Body of pancreas (tissue), 4 donors: Measurements from ENCODE around the gene EEF1G. TPM values are rescaled to one million over a fixed set of nuclear protein-coding genes. Genes with fewer than 3 reads are reported as not detected.
"Not testable (repeated sequence)": the region's sequence is repeated elsewhere in the genome, so short reads cannot be mapped to it uniquely, and the experiment has no call there.

ENCODE experiments used
- ATAC-seq: fragments of 150-250 bp; one replicate; pipeline ENCODE4 v1.9.1; 2016
- DNase-seq, 4 donors: peaks; one replicate each; pipeline ENCODE4 v3.0.0-alpha.2; 2019
- H3K27ac ChIP-seq, 4 donors: fragments of 200-600 bp; sonication (generic); 1 replicate in 3 of 4; 2 replicates in 1 of 4; pipeline versions ENCODE4 v1.5.1 to v1.6.1; 2016 to 2019; ENCODE audit warnings: mild to moderate bottlenecking in 1 of 4, mixed read lengths in 1 of 4, moderate library complexity in 1 of 4
- H3K27me3 ChIP-seq, 2 donors: fragments of 200-600 bp; sonication (generic); one replicate each; pipeline ENCODE4 v1.6.0; 2016; ENCODE audit warnings: mild to moderate bottlenecking in 1 of 2
- H3K36me3 ChIP-seq, 2 donors: fragments of 200-600 bp; sonication (generic); replicated peaks in 1 of 2; 2 replicates each; pipeline ENCODE4 v1.5.1; 2016; ENCODE audit warnings: low read depth in 2 of 2; ENCODE audit not compliant: insufficient read depth in 1 of 2
- H3K4me1 ChIP-seq: fragments of 200-600 bp; sonication (generic); one replicate; pipeline ENCODE4 v1.6.0; 2016
- H3K4me3 ChIP-seq, 2 donors: fragments of 200-600 bp; sonication (generic); 1 replicate in 1 of 2; 2 replicates in 1 of 2; pipeline ENCODE4 v1.5.1; 2016 to 2019
- H3K9me3 ChIP-seq, 3 donors: fragments of 200-600 bp; sonication (generic); 1 replicate in 2 of 3; 2 replicates in 1 of 3; pipeline ENCODE4 v1.5.1; 2016
- POLR2A ChIP-seq, 3 donors: fragments of 450-650 bp; IDR thresholded peaks; one replicate each; pipeline ENCODE4 v1.6.1; 2016; ENCODE audit warnings: antibody characterized with exemption in 3 of 3, mild to moderate bottlenecking in 2 of 3
- WGBS, 2 donors: methylation state at CpG; one replicate each; pipeline ENCODE4 v1.1.5; 2017; 5-methylcytosine and 5-hydroxymethylcytosine counted together
- intact Hi-C: fragments of 100-400 bp; cut with DNase I; formaldehyde crosslinking; loops from one replicate; pipeline ENCODE4 v1.15.1; 2023
- total RNA-seq, 2 donors: library from RNA; depleted of rRNA; stranded (reverse); fragments of >200 nt; gene quantifications; one replicate each; pipeline ENCODE4 v1.1.0, GENCODE V29; 2016
- TF ChIP-seq, protein P1 (sequence below), 7 experiments: fragments of 450-650 bp in 4 of 7; fragments of 200-600 bp in 3 of 7; sonication (generic) in 3 of 7; IDR thresholded peaks; one replicate each; pipeline ENCODE4 v1.5.1; 2016 to 2019; ENCODE audit warnings: antibody characterized with exemption in 7 of 7

Gene EEF1G
- total RNA-seq, 2 donors from 2014 or later, result 893 to 1,161 TPM

DNA sequence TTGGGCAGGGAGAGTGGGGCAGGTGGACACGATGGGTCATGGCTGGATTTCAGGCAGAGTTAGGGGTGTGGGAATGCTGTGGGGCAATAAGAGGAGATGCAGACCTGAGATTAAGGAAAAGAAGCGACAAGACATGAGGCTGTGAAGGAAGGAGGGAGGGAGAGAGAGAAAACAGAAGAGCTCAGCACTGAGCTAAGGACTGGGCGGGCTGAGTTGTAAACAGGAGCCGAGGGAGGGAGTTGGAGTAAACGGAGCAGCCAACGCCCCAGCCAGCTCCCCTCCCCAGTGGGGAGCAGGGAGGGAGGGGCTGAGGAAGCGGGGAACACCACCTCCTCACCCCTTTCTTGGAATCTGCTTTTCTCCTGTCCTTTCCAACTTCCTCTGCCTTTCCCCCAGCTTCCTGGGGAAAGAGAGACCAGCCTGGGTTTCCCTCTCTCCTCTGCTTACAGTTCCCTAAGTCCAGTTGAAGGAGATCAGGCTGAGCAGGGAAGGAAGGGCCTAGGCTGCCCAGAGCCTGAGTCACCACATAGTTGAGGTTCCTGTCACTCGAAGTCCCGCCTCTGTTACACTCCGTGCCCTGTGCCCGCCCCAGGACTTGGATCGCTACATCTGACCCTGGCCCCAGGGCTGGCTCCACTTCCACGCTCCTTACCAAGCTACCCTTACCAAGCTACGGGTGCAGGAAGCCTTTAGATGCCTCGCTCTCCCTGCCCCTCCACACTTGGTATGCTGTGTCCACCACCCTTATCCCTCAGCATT is 20.4 kb downstream of the EEF1G start:
- no peaks in the 10 kb centered on the region for H3K36me3 ChIP-seq
- H3K27me3 ChIP-seq, result no peaks in the 10 kb centered on the region
- WGBS, 2 donors, result 23 to 32% methylated on average over 15 of the region's 15 CpGs
- intact Hi-C loops, result no loop called here
- peak overlapping the region; percentile 76 to 88 (median 83) for H3K27ac ChIP-seq
- no peak overlapping the region for H3K4me3 ChIP-seq
- ATAC-seq (peak; percentile 83), DNase-seq (peak; percentile 79 to 94 (median 84))
- H3K4me1 ChIP-seq, result peaks cover 89% of the 10 kb centered on the region
- peak; percentile 51 to 76 (median 53) for TF ChIP-seq POLR2A (IDR thresholded peaks at IDR 0.05)
- TF ChIP-seq, protein P1, sequence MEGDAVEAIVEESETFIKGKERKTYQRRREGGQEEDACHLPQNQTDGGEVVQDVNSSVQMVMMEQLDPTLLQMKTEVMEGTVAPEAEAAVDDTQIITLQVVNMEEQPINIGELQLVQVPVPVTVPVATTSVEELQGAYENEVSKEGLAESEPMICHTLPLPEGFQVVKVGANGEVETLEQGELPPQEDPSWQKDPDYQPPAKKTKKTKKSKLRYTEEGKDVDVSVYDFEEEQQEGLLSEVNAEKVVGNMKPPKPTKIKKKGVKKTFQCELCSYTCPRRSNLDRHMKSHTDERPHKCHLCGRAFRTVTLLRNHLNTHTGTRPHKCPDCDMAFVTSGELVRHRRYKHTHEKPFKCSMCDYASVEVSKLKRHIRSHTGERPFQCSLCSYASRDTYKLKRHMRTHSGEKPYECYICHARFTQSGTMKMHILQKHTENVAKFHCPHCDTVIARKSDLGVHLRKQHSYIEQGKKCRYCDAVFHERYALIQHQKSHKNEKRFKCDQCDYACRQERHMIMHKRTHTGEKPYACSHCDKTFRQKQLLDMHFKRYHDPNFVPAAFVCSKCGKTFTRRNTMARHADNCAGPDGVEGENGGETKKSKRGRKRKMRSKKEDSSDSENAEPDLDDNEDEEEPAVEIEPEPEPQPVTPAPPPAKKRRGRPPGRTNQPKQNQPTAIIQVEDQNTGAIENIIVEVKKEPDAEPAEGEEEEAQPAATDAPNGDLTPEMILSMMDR (IDR thresholded peaks at IDR 0.05), result no peak
- H3K9me3 ChIP-seq, result no peaks in the 10 kb centered on the region

DNA sequence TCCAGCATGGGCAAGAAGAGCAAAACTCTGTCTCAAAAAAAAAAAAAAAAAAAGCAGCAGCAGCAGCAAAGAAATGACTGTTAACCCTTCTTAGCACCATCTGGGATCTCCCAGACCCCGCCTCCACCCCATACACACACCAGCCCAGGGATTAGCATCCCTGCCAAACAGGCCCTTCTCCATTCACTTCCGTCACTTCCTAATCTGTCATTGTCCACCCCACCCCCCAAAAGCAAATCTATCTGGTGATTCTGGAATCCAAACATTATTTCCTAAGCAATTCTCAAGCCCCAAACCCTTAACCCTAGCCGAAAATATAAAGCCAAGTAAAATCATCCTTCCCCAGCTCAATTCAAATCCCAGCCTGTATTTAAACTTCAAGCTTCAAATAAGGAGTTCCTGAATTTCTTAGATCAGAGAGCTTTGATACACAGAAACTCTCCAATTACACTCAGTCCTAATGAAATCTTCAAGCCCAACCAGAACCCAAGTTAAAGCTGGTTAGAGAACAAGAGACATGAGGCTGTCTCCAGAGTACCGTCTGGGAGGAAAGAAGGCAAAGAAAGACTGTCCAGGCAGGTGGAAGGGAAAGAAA is 21.1 kb downstream of the EEF1G start:
- Histone ChIP-seq H3K27ac (peak overlapping the region; percentile 76 to 88 (median 83)), H3K4me3 (no peak overlapping the region), H3K36me3 (no peaks in the 10 kb centered on the region), H3K27me3 (no peaks in the 10 kb centered on the region), H3K4me1 (peaks cover 96% of the 10 kb centered on the region), H3K9me3 (no peaks in the 10 kb centered on the region)
- intact Hi-C loops, result no loop called here
- no peak for DNase-seq
- 52 to 58% methylated on average over 4 of the region's 4 CpGs for whole genome bisulfite sequencing, 2 donors
- no peak for ATAC-seq
- no peak for TF ChIP-seq POLR2A (IDR thresholded peaks at IDR 0.05)
- TF ChIP-seq, protein P1 (IDR thresholded peaks at IDR 0.05), result no peak

DNA sequence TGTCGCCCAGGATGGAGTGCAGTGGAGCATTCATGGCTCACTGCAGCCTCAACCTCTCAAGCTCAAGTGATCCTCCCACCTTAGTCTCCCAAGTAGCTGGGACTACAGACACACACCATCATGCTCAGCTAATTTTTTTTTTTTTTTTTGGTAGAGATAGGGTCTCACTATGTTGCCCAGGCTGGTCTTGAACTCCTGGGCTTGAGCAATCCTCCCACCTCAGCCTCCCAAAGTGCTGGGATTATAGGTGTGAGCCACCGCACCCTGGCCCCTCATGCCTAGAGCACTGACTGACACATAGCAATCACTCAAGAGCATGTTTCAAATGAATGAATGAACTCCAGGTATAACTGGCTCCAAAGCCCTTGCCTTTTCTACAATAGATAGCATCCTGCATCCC is 23.2 kb downstream of the EEF1G start:
- H3K27ac ChIP-seq, H3K27me3 ChIP-seq, intact Hi-C loops, DNase-seq, H3K36me3 ChIP-seq, ATAC-seq, H3K9me3 ChIP-seq, H3K4me3 ChIP-seq: not testable (repeated sequence)
- WGBS, 2 donors, result 98 to 100% methylated on average over 2 of the region's 2 CpGs
- H3K4me1 ChIP-seq, result peaks cover 99% of the 10 kb centered on the region

DNA sequence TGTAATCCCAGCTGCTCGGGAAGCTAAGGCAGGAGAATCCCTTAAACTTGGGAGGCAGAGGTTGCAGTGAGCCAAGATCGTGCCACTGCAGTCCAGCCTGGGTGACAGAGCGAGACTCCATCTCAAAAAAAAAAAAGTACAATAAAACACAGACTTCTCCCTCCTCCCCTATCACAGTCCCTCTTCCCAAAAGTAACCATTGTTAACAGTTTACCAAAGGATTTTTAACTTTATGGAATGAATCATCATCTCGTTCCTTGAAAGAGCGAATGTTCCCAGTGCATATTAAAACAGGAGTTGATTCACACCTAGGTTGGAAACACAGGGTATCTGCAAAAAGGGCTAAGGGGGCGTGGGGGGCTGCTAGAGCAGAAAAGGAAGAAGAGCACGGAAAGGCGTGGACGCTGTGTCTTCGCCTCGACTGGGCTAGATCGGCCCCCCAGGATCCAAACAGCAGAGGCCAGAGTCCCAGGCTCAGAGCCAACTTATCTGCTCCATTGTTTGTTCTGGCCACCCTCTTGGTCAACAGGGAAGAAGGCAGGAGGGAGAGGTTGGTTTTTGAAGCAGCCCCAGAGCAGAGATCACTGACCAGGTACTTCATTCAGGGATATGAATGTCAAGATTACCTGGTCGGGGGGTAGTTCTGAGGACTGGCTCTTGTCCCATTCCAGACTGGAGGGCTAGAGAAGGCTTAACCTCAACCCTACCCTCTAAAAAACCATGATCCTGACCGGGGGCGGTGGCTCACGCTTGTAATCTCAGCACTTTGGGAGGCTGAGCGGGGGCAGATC is 25.0 kb downstream of the EEF1G start:
- intact Hi-C loops, result no loop called here
- peak; percentile 49 to 76 (median 69) for DNase-seq
- peaks cover 99% of the 10 kb centered on the region for H3K4me1 ChIP-seq
- no peak overlapping the region for H3K4me3 ChIP-seq
- WGBS, 2 donors, result 33 to 40% methylated on average over 17 of the region's 17 CpGs
- H3K27me3 ChIP-seq, result no peaks in the 10 kb centered on the region
- H3K9me3 ChIP-seq, result no peaks in the 10 kb centered on the region
- TF ChIP-seq POLR2A (IDR thresholded peaks at IDR 0.05), result no peak
- TF ChIP-seq, protein P1 (IDR thresholded peaks at IDR 0.05), result no peak
- H3K36me3 ChIP-seq, result no peaks in the 10 kb centered on the region
- peak overlapping the region; percentile 20 to 66 (median 46) for H3K27ac ChIP-seq
- ATAC-seq, result no peak

DNA sequence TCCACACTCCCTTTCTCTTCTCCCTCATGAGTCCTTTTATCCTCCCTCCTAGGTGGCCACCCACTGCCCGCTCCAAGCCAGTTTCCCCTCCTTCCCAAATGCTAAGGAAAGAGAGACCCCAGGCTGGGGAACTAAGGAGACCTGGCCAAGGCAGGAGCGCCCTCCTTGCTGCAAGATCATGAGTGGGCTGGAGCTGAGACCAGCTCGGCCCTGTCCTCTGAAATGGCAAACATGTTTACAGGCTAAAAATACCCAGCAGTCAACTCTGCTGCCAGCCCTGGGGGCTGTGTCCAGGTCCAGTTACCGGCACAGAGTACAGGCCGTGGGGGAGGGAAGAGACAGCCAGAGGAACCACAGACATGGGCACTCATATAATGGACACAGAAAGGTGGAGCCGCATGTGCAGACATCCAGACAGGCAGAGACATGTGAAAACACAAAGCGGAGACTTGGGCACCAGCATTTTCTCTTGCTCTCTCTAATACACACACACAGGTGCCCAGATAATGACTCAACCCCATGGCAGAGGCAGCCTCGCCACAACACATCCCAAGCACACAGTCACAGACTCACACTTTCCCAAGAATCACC is 25.9 kb downstream of the EEF1G start:
- H3K4me1 ChIP-seq, result peaks cover 99% of the 10 kb centered on the region
- no peak for TF ChIP-seq POLR2A (IDR thresholded peaks at IDR 0.05)
- TF ChIP-seq, protein P1 (IDR thresholded peaks at IDR 0.05), result no peak
- intact Hi-C loops, result no loop called here
- H3K4me3 ChIP-seq, result no peak overlapping the region
- no peaks in the 10 kb centered on the region for H3K9me3 ChIP-seq
- peak overlapping the region in 2 of 4 donors; percentile 41 to 45 for H3K27ac ChIP-seq
- H3K27me3 ChIP-seq, result no peaks in the 10 kb centered on the region
- DNase-seq, result peak in 3 of 4 donors; percentile 16 to 68 (median 38)
- 37 to 43% methylated on average over 8 of the region's 8 CpGs for WGBS, 2 donors
- ATAC-seq, result no peak
- no peaks in the 10 kb centered on the region for H3K36me3 ChIP-seq
